ENCODE data around the gene LAMA3.

- TF ChIP-seq CTCF (IDR thresholded peaks at IDR 0.05) (no peak), POLR2A (IDR thresholded peaks at IDR 0.05) (no peak)
Observed at GRCh38 chr18:23706971-23707640, 17.9 kb downstream of the LAMA3 start.
